ENCODE results near the gene STT3B.

STT3B gene

DNA sequence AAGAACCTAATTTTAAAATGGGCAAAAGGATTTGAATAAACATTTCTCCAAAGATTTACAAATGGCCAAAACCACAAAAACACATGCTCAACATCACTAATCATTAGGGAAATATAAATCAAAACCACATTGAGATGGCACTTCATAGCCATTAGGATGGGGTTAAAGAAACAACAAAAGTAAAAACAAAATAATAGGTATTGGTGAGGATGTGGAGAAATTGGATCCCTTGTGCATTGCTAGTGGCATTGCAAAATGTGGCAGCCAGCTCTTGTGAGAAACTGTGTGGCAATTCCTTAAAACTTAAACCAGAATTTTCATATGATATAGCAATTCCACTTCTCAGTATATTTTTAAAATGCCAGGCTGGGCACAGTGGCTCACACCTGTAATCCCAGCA is 126.5 kb downstream of the STT3B start:
- no peak for DNase-seq

DNA sequence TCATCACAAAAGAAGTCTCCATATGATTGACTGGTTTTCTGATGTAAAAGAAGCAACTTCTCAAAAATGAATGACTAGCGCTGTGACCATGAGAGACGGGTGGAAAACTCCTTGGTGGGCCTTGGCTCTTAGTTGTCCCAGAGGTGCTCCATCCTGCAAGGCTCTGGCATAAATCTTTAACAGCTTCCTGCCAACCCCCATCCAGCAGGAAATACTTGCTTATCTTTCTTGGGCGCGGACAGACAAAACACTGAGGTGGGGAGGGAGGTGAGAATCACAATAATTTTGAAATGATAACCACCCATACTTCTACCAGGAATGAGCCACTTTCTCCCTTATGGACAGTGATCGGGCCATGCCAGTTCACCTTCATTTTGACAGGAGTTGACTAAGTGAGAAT is 128.6 kb downstream of the STT3B start:
- no peak for DNase-seq

DNA sequence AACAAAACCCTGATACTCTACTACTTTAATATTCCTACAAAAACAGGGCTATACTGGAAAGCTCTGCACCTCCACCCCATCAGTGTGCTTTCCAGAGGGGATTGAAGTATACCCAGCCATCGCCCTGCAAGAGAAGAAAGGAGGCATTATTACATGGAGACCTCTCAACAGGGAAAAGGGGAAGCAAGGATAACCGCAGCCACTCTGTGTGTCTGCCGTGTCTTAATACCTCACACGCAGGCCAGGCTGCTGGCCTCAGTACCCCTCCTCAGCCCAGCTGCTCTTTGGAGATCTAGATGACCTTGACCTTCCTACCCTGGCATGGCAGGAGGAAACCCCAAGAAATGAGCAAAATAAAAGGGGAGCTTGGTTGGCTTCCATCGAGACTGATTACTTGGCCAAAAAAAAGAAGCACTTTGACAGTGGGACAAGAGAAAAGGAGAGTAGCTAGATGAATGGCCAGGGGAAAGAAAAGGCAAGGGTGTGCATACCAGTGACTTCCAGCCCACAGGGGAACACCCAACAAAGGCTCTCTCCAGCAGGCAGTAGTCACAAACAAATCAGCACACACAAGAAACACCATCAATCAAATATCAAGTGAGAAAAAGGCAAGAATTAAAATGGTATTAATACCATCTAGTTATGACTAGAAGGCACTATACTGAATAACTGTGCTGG is 129.4 kb downstream of the STT3B start:
- DNase-seq, result no peak

DNA sequence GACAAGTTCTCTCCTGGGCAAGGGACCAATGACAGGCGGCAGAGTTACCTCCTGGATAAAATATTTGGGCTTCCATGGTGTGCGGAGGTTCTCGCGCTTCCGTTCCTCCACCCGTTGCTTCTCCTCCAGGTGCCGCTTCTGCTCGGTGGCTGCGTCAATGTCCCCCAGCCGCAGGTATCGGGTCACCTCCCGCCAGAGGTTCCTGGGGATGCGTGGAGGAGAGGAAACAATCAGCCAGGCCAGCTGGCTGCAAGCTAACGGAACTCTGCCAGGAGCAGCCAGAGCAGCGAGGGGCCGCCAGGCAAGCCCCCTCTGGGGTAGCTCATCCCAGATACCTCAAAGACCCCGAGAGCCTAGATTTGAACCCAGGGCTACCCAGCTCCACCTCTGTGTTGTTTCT is 131.3 kb downstream of the STT3B start:
- DNase-seq, result no peak

DNA sequence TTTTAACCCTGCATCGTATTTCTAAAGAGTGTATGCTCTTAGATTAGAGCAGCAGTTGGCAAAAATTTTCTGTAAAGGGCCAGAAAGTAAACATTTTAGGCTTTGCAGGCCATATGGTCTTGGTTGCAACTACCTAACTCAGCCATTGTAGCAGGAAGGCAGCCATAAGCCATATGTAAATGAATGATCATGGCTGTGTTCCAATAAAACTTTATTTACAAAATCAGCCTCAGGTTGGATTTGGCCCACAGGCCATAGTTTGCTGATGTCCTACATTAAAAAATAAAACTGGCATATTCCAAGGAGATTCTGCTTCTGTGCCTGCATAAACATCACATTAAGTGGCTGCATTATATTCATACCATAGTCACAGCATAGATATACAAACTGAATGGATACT is 134.9 kb downstream of the STT3B start:
- DNase-seq, result no peak

DNA sequence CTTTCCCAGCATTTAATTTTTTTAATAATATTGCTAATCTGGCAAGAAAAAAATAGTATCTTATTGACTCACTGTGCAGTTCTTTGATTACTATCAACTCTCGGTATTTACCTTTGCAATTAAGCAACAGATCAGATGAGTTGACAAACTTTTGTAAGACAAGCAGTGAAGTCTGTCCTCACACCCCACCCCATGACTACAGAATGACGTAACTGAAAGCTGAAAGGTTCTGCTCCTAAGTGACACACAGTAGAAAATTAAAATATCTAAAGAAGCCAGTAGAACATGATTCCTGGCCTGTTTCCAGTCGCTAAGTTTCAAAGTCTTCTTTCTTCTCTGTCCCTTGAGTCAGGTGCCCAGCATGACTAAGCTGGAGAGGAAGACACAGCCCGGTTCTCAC is 135.5 kb downstream of the STT3B start:
- peak; percentile 69 to 80 for DNase-seq

DNA sequence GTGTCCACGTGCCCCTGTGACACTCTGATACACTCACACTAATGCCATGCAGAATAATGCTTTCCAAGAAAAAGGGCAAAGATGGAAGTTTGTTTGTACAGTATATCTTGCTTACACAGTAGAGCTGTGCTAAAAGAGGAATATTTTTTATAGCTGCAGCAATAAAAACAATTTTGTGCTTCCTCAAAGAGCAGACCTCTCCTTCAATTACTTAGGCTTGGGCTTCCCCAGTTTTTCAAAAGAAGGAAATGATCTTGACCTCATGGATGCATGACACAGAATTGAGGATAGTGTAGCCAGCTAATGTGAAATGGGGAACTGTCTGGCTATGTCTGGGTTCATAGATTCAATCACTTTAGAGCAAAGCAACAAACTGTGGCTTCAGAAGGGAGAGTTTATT is 137.4 kb downstream of the STT3B start:
- DNase-seq, result peak; percentile 90 to 97

DNA sequence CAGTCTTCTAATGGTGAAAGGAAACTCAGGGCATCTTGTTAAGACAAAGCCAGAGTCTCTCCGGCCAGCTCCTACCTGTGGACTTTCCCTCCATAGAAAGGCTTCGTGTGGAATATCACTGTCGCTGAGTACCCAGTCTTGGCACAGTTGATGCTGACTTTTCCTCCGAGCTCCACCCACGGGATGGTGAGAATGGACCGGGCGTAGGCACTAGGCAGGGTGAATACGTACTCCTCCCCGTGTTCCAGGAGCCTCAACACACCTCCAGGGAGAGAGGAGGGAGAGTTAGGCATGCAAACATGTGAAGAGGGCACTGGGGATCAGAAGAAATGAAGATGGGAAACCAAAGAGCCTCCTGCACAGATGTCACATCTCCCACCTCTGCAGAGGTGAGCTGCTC is 138.0 kb downstream of the STT3B start:
- DNase-seq, result no peak

DNA sequence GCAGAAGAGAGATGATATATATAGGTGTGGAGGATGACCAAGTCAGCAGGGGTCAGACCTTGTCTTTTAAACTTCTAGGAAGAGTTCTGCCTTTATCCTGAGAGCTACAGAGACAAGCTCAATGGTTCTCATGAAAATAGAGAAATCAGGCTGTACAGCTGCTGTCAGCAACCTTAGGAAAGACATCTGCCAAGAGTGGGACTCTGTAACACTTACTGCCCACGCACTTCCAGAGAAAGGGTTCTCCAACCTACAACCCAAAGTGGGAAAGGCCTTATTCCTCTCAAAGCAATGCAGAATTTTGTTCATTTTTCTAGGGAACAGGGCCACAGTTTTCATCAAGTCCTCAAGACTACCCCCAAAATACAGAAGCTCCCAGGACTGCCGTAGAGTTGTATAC is 138.7 kb downstream of the STT3B start:
- peak; percentile 45 to 72 for DNase-seq

DNA sequence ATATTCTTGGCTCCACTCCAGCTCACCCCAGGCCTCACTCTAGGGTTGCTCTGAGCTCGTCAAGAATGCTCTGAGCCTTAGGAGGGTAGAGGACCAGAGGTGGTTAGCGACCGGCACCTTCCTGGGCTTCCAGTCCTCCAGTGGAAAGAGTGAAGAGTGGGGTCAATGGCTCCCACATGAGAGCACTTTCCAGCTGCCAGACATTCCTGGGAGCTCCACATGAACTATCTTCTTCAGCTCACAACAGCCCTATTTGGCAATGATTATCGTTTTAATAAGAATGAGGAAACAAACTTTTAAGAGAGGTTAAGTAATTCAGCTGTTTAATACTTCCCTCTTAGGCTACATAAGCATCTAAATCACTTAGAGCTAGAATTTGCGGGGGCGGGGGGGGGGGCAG is 139.3 kb downstream of the STT3B start:
- peak; percentile 66 to 80 for DNase-seq

DNA sequence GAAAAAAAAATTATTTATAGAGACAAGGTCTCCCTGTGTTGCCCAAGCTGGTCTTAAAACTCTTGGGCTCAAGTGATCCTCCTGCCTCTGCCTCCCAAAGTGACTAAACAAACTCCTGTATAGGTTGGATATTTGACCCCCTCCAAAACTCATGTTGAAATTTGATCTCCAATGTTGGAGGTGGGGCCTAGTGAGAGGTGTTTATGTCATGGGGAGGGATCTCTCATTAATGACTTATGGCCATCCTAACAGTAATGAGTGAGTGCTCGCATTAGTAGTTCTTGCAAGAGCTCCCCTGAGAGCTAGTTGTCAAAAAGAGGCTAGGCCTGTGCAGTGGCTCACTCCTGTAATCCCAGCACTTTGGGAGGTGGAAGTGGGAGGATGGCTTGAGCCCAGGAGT is 141.2 kb downstream of the STT3B start:
- no peak for DNase-seq

DNA sequence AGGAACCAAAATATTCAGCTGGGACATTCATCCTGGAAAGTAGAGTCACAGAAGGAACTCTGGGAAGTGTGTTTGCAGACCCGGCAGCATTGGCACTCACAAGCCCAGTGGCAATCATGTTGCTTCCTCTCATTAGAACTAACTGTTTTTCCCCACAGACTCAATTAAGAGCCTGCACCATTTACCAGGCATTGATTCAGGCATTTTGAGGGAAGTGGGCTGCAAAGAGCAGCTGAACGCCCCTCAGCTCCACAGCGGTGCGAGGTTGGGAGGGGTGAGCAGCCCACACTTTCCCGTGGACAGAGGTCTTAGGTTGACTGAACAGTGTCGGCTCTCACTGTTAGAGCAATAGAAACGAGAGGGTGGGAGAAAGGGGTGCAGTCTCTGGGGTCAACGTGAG is 143.8 kb downstream of the STT3B start:
- DNase-seq, result no peak

DNA sequence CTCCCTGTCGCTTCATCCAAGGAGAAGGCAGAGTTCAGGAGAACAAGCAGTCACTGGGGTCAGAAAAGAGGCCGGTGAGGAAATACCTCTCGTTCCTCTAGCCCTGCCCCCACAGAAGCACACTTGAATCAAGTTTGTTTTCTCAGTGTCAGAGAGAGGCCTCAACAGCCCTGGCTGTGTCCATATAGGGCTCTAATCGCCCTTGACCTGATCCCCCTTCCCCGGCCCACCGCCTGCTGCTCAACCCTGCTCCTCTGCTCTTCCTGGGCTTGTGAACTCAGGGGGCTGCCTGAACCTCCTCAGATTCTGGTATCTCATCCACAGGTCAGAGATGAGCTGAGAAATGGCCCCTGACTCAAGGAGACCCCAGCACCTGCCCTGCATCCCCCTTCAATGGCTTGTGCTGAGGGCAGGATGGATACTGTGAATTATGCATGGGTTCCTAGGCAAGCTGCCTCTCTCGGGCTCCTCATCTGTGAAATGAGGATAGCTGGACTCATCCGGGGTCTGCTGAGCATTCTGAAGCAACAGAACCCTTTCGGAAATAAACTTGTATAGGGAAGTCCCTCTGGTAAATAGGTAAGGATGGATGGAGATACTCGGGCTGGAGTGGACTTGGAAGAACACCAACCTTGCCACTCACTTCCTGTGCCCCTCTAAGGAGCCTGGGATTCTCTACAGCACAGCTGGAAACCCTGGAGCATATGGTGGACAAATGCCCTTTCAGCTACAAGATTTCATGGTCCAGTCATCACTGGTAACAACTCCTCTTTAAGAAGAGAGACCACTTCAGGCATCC is 147.5 kb downstream of the STT3B start:
- no peak for DNase-seq
